Liver (tissue), 3 donors: ENCODE results near the gene SLC27A3.

Source experiments
- RXRA ChIP-seq, 2 donors: IDR thresholded peaks; 2 replicates each; pipeline ENCODE4 v1.6.1; 2017 to 2018; ENCODE audit warnings: antibody characterized with exemption in 2 of 2, mild to moderate bottlenecking in 1 of 2
- TAF1 ChIP-seq: conservative IDR thresholded peaks from 2 replicates; pipeline ENCODE4 v1.6.1; 2016; ENCODE audit warnings: antibody characterized with exemption, mild to moderate bottlenecking
- TF ChIP-seq, protein P1 (sequence below): fragments of 150-350 bp; IDR thresholded peaks from 2 replicates; pipeline ENCODE4 v1.5.1; 2017; ENCODE audit warnings: improper control_type of control experiment, low read depth, low read length; ENCODE audit not compliant: missing input control
- donor health status: healthy.
- donor health status: healthy.

DNA sequence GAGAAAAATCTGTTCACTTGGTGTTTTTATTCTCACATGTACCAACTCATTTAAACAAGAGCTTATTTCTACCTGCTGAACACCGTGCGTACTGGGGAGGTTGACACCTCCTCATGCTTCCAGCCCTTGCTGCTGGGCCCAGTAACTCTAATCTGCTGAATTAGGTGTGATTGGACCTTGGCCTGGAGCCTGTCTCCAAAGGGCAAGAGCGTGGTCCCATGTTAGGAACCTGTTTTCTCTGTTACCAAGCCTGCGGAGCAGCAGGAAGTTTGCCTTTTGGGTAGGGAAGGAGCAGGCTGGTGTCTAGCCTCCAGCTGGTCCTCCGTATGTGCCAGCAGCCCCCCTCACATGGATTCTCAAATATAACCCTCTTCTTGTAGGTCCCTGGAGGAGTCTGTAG is 10.9 kb upstream of the SLC27A3 start:
- no peak for TF ChIP-seq TAF1
- TF ChIP-seq, protein P1, sequence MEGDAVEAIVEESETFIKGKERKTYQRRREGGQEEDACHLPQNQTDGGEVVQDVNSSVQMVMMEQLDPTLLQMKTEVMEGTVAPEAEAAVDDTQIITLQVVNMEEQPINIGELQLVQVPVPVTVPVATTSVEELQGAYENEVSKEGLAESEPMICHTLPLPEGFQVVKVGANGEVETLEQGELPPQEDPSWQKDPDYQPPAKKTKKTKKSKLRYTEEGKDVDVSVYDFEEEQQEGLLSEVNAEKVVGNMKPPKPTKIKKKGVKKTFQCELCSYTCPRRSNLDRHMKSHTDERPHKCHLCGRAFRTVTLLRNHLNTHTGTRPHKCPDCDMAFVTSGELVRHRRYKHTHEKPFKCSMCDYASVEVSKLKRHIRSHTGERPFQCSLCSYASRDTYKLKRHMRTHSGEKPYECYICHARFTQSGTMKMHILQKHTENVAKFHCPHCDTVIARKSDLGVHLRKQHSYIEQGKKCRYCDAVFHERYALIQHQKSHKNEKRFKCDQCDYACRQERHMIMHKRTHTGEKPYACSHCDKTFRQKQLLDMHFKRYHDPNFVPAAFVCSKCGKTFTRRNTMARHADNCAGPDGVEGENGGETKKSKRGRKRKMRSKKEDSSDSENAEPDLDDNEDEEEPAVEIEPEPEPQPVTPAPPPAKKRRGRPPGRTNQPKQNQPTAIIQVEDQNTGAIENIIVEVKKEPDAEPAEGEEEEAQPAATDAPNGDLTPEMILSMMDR, result no peak
- TF ChIP-seq RXRA (IDR thresholded peaks at IDR 0.05), result no peak
